ENCODE results near the gene TRIM33.
A peak's percentile ranks its signal among the peaks of the same experiment; 100 is the strongest.

Gene TRIM33

DNA sequence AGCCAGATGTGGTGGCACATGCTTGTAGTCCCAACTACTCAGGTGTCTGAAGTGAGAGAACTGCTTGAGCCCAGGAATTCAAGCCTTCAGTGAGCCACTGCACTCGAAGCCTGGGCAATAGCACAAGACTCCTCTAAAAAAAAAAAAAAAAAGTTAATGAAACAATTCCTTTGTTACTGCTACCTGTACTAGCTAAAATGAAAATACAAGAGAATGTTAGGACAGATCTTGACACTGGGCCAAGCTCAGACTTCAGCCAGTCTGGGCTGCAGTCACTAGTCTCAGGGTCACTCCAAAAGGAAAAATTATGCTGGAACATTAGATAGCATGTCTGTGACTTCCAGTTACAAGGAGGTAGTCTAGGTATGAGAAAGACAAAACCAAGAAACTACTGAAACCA is 56.5 kb downstream of the TRIM33 start:
- Histone ChIP-seq H2BK12ac (ENCODE audit: low read length) (no peak overlapping the region), H2BK120ac (ENCODE audit: insufficient read depth, low read length, poor library complexity) (no peak overlapping the region), H3K9me3 (ENCODE audit: insufficient read depth, low read depth, low read length) (no peaks in the 10 kb centered on the region), H4K8ac (ENCODE audit: low read depth, low read length) (no peak overlapping the region), H4K91ac (ENCODE audit: low read depth, low read length) (no peak overlapping the region), H3K4me1 (ENCODE audit: control insufficient read depth in 1 of 2, insufficient read depth in 2 of 2, low read length in 2 of 2) (no peaks in the 10 kb centered on the region), H3K14ac (ENCODE audit: low read length) (no peak overlapping the region), H4K12ac (ENCODE audit: low read depth, low read length) (no peak overlapping the region), H3K23ac (ENCODE audit: low read length) (no peak overlapping the region), H3K9ac (ENCODE audit: low read length) (no peak overlapping the region), H3K4me2 (ENCODE audit: low read length) (no peak overlapping the region), H3K18ac (ENCODE audit: low read length) (no peak overlapping the region), H3K79me1 (ENCODE audit: low read length) (no peaks in the 10 kb centered on the region), H3K27me3 (ENCODE audit: insufficient read depth, low read length) (no peaks in the 10 kb centered on the region), H2BK5ac (ENCODE audit: low read depth, low read length, poor library complexity) (no peak overlapping the region), H3K4me3 (ENCODE audit: low read depth, low read length) (no peak overlapping the region), H3K27ac (ENCODE audit: low read depth, low read length) (no peak overlapping the region), H3K4ac (ENCODE audit: low read depth, low read length) (no peak overlapping the region), H3K36me3 (ENCODE audit: control insufficient read depth in 1 of 2, insufficient read depth in 2 of 2, low read length in 2 of 2) (peaks cover 9 to 24% of the 10 kb centered on the region in 2 experiments), H2AFZ (ENCODE audit: insufficient read depth, low read length, poor library complexity) (no peak overlapping the region), H2AK5ac (ENCODE audit: low read length) (no peak overlapping the region), H3K79me2 (ENCODE audit: control insufficient read depth, insufficient read depth, low read length, poor library complexity) (no peaks in the 10 kb centered on the region)
- WGBS (ENCODE audit: extremely low coverage, insufficient coverage, insufficient read length), result no CpG with 5 or more reads among the region's 1 CpG
- DNase-seq, result no peak

DNA sequence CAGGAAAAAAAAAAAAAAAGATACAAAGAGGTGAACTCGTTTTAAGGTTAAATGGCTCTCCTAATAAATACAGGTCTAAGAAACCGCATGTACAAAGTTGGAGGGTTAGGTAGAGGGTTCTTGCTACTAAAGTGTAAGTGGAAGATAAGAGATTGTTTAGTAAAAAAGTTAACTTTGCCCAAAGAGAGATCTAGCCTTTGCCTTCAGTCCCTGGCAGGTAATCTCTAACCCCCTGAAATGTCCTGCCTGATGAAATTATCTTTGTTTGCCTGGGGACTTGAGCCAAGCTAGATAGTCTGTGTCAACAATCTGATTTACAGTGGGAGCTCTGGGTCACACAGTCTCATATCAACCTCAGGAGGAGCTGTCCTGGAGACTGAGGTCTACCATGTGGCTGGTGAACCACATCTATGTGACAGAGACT is 57.6 kb downstream of the TRIM33 start:
- Histone ChIP-seq H2BK120ac (ENCODE audit: insufficient read depth, low read length, poor library complexity) (no peak overlapping the region), H3K79me2 (ENCODE audit: control insufficient read depth, insufficient read depth, low read length, poor library complexity) (no peaks in the 10 kb centered on the region), H3K4me3 (ENCODE audit: low read depth, low read length) (no peak overlapping the region), H2BK12ac (ENCODE audit: low read length) (no peak overlapping the region), H3K9ac (ENCODE audit: low read length) (no peak overlapping the region), H4K8ac (ENCODE audit: low read depth, low read length) (no peak overlapping the region), H3K18ac (ENCODE audit: low read length) (peak overlapping the region; percentile 50), H2BK5ac (ENCODE audit: low read depth, low read length, poor library complexity) (no peak overlapping the region), H4K91ac (ENCODE audit: low read depth, low read length) (no peak overlapping the region), H3K14ac (ENCODE audit: low read length) (no peak overlapping the region), H3K9me3 (ENCODE audit: insufficient read depth, low read depth, low read length) (no peaks in the 10 kb centered on the region), H4K12ac (ENCODE audit: low read depth, low read length) (no peak overlapping the region), H3K4me1 (ENCODE audit: control insufficient read depth in 1 of 2, insufficient read depth in 2 of 2, low read length in 2 of 2) (no peaks in the 10 kb centered on the region), H3K4me2 (ENCODE audit: low read length) (no peak overlapping the region), H3K4ac (ENCODE audit: low read depth, low read length) (no peak overlapping the region), H3K27ac (ENCODE audit: low read depth, low read length) (no peak overlapping the region), H3K36me3 (ENCODE audit: control insufficient read depth in 1 of 2, insufficient read depth in 2 of 2, low read length in 2 of 2) (peaks cover 7 to 19% of the 10 kb centered on the region in 2 experiments), H3K79me1 (ENCODE audit: low read length) (no peaks in the 10 kb centered on the region), H3K23ac (ENCODE audit: low read length) (no peak overlapping the region), H2AK5ac (ENCODE audit: low read length) (no peak overlapping the region), H2AFZ (ENCODE audit: insufficient read depth, low read length, poor library complexity) (no peak overlapping the region), H3K27me3 (ENCODE audit: insufficient read depth, low read length) (no peaks in the 10 kb centered on the region)
- WGBS (ENCODE audit: extremely low coverage, insufficient coverage, insufficient read length), result no CpG with 5 or more reads among the region's 2 CpGs
- no peak for DNase-seq

DNA sequence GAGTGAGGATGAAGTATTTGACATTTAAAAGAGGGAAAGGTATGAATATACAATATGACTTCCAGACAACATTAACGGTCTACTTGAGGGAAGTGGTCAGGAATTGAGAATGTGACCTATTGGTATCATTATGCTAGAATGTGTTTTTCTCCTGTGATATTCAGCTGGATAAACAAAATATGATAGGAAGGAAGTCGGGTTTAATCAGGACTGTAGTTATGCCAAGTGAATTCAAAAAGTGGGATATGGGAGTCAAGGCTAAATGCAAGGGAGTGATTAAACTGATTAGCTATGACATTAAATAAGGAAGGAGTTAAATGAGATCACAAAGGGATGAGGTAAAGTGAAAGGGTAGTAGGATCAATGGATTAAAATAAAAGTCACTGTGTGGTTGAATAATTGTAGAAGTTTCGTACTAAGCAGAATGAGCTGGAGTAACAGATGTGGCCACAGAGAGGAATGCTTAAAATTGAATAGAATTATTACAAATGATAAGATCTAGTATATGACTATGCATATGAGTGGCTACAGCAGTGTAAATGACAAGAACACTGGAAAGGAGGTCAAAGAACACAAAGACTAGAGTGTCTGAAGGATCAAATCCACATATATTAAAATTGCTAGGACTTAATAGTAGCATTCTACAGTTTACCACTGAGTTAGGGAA is 62.5 kb downstream of the TRIM33 start:
- Histone ChIP-seq H2AFZ (ENCODE audit: insufficient read depth, low read length, poor library complexity) (no peak overlapping the region), H4K8ac (ENCODE audit: low read depth, low read length) (no peak overlapping the region), H2BK5ac (ENCODE audit: low read depth, low read length, poor library complexity) (no peak overlapping the region), H4K91ac (ENCODE audit: low read depth, low read length) (no peak overlapping the region), H3K27me3 (ENCODE audit: insufficient read depth, low read length) (no peaks in the 10 kb centered on the region), H3K9me3 (ENCODE audit: insufficient read depth, low read depth, low read length) (no peaks in the 10 kb centered on the region), H2BK120ac (ENCODE audit: insufficient read depth, low read length, poor library complexity) (no peak overlapping the region), H3K4me2 (ENCODE audit: low read length) (no peak overlapping the region), H3K4me1 (ENCODE audit: control insufficient read depth in 1 of 2, insufficient read depth in 2 of 2, low read length in 2 of 2) (no peaks in the 10 kb centered on the region), H3K79me1 (ENCODE audit: low read length) (no peaks in the 10 kb centered on the region), H3K4ac (ENCODE audit: low read depth, low read length) (no peak overlapping the region), H4K12ac (ENCODE audit: low read depth, low read length) (no peak overlapping the region), H3K23ac (ENCODE audit: low read length) (no peak overlapping the region), H3K36me3 (ENCODE audit: control insufficient read depth in 1 of 2, insufficient read depth in 2 of 2, low read length in 2 of 2) (peaks cover 11 to 18% of the 10 kb centered on the region in 2 experiments), H2BK12ac (ENCODE audit: low read length) (no peak overlapping the region), H3K27ac (ENCODE audit: low read depth, low read length) (no peak overlapping the region), H3K18ac (ENCODE audit: low read length) (no peak overlapping the region), H3K14ac (ENCODE audit: low read length) (no peak overlapping the region), H2AK5ac (ENCODE audit: low read length) (no peak overlapping the region), H3K79me2 (ENCODE audit: control insufficient read depth, insufficient read depth, low read length, poor library complexity) (no peaks in the 10 kb centered on the region), H3K4me3 (ENCODE audit: low read depth, low read length) (no peak overlapping the region), H3K9ac (ENCODE audit: low read length) (no peak overlapping the region)
- no CpG with 5 or more reads among the region's 3 CpGs for WGBS (ENCODE audit: extremely low coverage, insufficient coverage, insufficient read length)
- no peak for DNase-seq

DNA sequence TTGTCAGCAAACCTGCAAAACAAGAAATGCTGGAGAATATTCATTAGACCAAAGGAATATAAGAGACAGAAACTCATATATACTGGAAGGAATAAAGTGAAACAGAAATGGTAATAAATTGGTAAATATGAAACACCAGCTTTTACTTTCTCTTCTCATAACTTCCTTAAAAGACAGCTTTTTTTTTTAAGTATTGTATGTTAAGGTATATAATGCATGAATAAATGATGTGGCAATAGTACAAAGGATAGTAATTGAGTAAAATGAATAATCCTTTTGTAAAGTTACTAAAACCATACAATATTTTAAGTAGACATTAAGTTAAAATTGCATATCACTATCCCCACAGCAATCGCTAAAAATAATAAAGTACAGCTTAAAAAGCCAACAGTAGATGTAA is 64.8 kb downstream of the TRIM33 start:
- no peak overlapping the region for H3K4me2 ChIP-seq (ENCODE audit: low read length)

More for the DNA sequence above, 64.8 kb downstream of the TRIM33 start:
- Histone ChIP-seq H4K12ac (ENCODE audit: low read depth, low read length) (no peak overlapping the region), H2BK120ac (ENCODE audit: insufficient read depth, low read length, poor library complexity) (no peak overlapping the region), H3K4me1 (ENCODE audit: control insufficient read depth in 1 of 2, insufficient read depth in 2 of 2, low read length in 2 of 2) (no peaks in the 10 kb centered on the region), H3K27ac (ENCODE audit: low read depth, low read length) (no peak overlapping the region), H3K9me3 (ENCODE audit: insufficient read depth, low read depth, low read length) (no peaks in the 10 kb centered on the region), H2BK5ac (ENCODE audit: low read depth, low read length, poor library complexity) (no peak overlapping the region), H3K36me3 (ENCODE audit: control insufficient read depth in 1 of 2, insufficient read depth in 2 of 2, low read length in 2 of 2) (peaks cover 7 to 11% of the 10 kb centered on the region in 2 experiments), H2AK5ac (ENCODE audit: low read length) (no peak overlapping the region), H4K91ac (ENCODE audit: low read depth, low read length) (no peak overlapping the region), H3K14ac (ENCODE audit: low read length) (no peak overlapping the region), H3K4ac (ENCODE audit: low read depth, low read length) (no peak overlapping the region), H2AFZ (ENCODE audit: insufficient read depth, low read length, poor library complexity) (no peak overlapping the region), H3K4me3 (ENCODE audit: low read depth, low read length) (no peak overlapping the region), H3K27me3 (ENCODE audit: insufficient read depth, low read length) (no peaks in the 10 kb centered on the region), H3K79me1 (ENCODE audit: low read length) (no peaks in the 10 kb centered on the region), H2BK12ac (ENCODE audit: low read length) (no peak overlapping the region), H3K23ac (ENCODE audit: low read length) (no peak overlapping the region), H3K18ac (ENCODE audit: low read length) (no peak overlapping the region), H3K9ac (ENCODE audit: low read length) (no peak overlapping the region), H4K8ac (ENCODE audit: low read depth, low read length) (no peak overlapping the region), H3K79me2 (ENCODE audit: control insufficient read depth, insufficient read depth, low read length, poor library complexity) (no peaks in the 10 kb centered on the region)
- WGBS (ENCODE audit: extremely low coverage, insufficient coverage, insufficient read length), result no CpG with 5 or more reads among the region's 1 CpG
- no peak for DNase-seq
